ENCODE measurements around the gene MUL1. TPM values are rescaled to one million over a fixed set of nuclear protein-coding genes. Genes with fewer than 3 reads are reported as not detected.
A peak's percentile ranks its signal among the peaks of the same experiment; 100 is the strongest.
"Not testable (repeated sequence)": the region's sequence is repeated elsewhere in the genome, so short reads cannot be mapped to it uniquely, and the experiment has no call there.

Gene MUL1
- total RNA-seq, 4 donors from 2014 or later, result 26.5 to 52.0 (median 43.8) TPM

DNA sequence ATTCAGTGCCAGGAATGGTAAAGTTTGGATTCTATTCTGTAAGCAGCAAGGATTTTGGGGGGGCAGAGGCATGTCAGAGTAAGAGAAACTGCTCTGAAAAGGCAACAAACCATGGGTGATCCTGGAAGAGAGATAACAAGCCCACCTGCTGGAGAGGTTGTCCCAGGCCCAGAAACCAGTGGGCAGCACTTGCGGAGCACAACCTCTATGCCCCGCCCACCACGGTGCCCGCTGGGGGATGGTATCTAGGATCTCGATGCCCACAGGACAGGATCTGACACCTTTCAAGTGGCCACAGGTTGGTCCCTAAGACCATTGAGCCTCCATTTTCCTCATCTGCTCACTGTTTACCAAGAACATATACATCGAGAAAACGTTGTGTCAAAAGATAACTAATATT is 20.3 kb upstream of the MUL1 start:
- TF ChIP-seq EP300 (IDR thresholded peaks at IDR 0.05) (no peak), POLR2A (IDR thresholded peaks at IDR 0.05) (no peak), POLR2AphosphoS5 (IDR thresholded peaks at IDR 0.05) (no peak)
- TF ChIP-seq, protein P1, sequence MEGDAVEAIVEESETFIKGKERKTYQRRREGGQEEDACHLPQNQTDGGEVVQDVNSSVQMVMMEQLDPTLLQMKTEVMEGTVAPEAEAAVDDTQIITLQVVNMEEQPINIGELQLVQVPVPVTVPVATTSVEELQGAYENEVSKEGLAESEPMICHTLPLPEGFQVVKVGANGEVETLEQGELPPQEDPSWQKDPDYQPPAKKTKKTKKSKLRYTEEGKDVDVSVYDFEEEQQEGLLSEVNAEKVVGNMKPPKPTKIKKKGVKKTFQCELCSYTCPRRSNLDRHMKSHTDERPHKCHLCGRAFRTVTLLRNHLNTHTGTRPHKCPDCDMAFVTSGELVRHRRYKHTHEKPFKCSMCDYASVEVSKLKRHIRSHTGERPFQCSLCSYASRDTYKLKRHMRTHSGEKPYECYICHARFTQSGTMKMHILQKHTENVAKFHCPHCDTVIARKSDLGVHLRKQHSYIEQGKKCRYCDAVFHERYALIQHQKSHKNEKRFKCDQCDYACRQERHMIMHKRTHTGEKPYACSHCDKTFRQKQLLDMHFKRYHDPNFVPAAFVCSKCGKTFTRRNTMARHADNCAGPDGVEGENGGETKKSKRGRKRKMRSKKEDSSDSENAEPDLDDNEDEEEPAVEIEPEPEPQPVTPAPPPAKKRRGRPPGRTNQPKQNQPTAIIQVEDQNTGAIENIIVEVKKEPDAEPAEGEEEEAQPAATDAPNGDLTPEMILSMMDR (IDR thresholded peaks at IDR 0.05), result no peak
- Histone ChIP-seq H3K27ac (no peak overlapping the region), H3K9me3 (no peaks in the 10 kb centered on the region), H3K4me1 (no peaks in the 10 kb centered on the region), H3K36me3 (no peaks in the 10 kb centered on the region), H3K4me3 (no peak overlapping the region), H3K27me3 (peaks cover 68% of the 10 kb centered on the region)
- 49 to 66% methylated on average over 6 to 7 of the region's 7 CpGs for WGBS, 2 donors (ENCODE audit: low coverage in 1 of 2)
- no peak for ATAC-seq

DNA sequence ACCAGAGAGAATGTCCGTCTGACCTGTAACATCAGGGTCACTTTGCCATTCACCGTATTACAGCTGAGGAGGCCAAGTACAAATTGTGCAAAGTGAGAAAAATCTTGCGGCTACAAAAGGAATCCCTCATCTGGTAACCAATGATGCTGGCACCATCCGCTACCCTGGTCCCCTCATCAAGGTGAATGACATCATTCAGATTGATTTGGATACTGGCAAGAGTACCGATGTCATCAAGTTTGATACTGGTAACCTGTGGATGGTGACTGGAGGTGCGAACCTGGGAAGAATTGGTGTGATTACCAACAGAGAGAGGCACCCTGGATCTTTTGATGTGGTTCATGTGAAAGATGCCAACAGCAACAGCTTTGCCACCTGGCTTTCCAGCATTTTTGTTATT is 18.3 kb upstream of the MUL1 start:
- TF ChIP-seq POLR2A (IDR thresholded peaks at IDR 0.05) (no peak), POLR2AphosphoS5 (IDR thresholded peaks at IDR 0.05) (no peak), EP300 (IDR thresholded peaks at IDR 0.05) (no peak)
- TF ChIP-seq, protein P1 (IDR thresholded peaks at IDR 0.05), result no peak
- Histone ChIP-seq H3K4me3 (no peak overlapping the region), H3K36me3 (no peaks in the 10 kb centered on the region), H3K27me3 (peaks cover 55% of the 10 kb centered on the region), H3K4me1 (peaks cover 0 to 8% (median 0%) of the 10 kb centered on the region in 3 donors), H3K9me3 (no peaks in the 10 kb centered on the region), H3K27ac (no peak overlapping the region)
- 75% methylated on average over 3 of the region's 6 CpGs; no CpG with 5 or more reads in 1 of the 2 donors for WGBS, 2 donors (ENCODE audit: low coverage in 1 of 2)
- ATAC-seq, result no peak

DNA sequence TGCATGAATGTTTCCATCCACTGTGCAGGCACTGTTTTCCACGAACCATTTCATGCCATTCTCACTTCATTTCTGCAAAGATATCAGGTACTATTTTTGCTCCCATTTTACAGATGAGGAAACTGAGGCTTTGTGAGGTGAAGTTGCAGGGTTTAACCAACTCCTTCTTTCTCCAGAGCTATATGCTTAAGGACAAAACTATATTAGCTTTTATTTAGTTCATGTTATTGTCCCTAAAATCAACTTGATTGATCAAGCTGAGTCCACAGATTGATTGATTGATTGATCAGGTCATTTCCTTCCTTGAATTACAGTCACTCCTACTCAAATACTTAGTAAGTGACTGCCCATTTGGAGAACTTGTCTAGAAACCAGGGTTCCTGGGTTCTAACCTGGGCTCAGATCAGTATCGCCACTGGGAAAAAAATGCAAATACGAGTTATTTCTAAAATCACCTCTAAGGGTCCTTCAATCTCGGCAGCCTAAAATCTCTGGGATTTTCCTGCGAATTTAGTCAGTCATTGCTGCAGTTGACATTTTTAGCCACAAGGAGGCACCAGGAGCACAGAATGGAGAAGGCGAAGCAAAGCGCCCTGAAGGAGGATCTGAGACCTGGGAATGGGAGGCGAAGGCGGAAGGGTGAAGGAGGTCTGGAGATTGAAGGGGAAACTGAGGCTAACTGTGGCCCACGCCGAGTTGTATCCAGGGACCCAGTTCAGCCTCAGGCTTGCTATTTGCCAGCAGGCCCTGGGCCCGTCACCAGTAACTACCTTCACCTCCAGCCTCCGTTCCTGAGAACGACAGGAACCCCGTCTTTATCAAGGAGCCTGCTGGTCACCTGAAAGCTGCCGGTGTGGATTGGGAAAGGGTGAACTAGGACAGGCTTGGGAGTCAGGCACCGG is 14.3 kb upstream of the MUL1 start:
- peaks cover 35% of the 10 kb centered on the region for H3K27me3 ChIP-seq
- H3K36me3 ChIP-seq, result no peaks in the 10 kb centered on the region
- 7 to 9% methylated on average over 10 to 11 of the region's 17 CpGs for WGBS, 2 donors (ENCODE audit: low coverage in 1 of 2)
- peaks cover 0 to 8% (median 0%) of the 10 kb centered on the region in 3 donors for H3K4me1 ChIP-seq
- H3K27ac ChIP-seq, result no peak overlapping the region
- peak; percentile 87 for ATAC-seq
- H3K4me3 ChIP-seq, result peak overlapping the region in 1 of 2 donors; percentile 8
- H3K9me3 ChIP-seq, result no peaks in the 10 kb centered on the region
- TF ChIP-seq, protein P1 (IDR thresholded peaks at IDR 0.05), result peak; percentile 84 to 94 (median 91)
- TF ChIP-seq POLR2A (IDR thresholded peaks at IDR 0.05) (no peak), POLR2AphosphoS5 (IDR thresholded peaks at IDR 0.05) (no peak), EP300 (IDR thresholded peaks at IDR 0.05) (no peak)

DNA sequence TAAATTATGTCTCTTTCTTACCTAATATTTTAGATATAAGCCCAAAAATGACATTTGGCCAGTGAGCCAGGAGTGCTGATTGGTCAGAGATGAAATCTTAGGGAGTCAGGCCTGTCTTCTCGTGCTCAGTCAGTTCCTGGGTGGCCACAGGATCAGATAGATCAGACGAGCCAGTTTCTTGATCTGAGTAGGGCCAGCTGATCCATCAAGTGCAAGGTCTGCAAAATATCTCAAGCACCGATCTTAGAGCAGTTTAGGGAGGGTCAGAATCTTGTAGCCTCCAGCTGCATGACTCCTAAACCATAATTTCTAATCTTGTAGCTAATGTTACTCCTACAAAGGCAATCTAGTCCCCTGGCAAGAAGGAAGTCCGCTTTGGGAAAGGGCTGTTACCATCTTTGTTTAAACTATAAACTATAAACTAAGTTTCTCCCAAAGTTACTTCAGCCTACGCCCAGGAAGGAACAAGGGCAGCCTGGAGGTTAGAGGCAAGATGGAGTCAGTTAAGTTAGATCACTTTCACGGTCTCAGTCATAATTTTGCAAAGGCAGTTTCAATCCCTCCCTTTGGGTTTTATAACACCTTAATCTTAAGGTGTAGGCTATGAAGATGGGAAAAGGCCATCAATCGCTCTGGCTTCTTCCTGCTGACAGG is 11.8 kb upstream of the MUL1 start:
- H3K4me3 ChIP-seq, H3K9me3 ChIP-seq, H3K36me3 ChIP-seq, H3K4me1 ChIP-seq, ATAC-seq, H3K27ac ChIP-seq: not testable (repeated sequence)
- H3K27me3 ChIP-seq, result peaks cover 27% of the 10 kb centered on the region
- 28 to 37% methylated on average over 7 of the region's 7 CpGs for WGBS, 2 donors (ENCODE audit: low coverage in 1 of 2)

DNA sequence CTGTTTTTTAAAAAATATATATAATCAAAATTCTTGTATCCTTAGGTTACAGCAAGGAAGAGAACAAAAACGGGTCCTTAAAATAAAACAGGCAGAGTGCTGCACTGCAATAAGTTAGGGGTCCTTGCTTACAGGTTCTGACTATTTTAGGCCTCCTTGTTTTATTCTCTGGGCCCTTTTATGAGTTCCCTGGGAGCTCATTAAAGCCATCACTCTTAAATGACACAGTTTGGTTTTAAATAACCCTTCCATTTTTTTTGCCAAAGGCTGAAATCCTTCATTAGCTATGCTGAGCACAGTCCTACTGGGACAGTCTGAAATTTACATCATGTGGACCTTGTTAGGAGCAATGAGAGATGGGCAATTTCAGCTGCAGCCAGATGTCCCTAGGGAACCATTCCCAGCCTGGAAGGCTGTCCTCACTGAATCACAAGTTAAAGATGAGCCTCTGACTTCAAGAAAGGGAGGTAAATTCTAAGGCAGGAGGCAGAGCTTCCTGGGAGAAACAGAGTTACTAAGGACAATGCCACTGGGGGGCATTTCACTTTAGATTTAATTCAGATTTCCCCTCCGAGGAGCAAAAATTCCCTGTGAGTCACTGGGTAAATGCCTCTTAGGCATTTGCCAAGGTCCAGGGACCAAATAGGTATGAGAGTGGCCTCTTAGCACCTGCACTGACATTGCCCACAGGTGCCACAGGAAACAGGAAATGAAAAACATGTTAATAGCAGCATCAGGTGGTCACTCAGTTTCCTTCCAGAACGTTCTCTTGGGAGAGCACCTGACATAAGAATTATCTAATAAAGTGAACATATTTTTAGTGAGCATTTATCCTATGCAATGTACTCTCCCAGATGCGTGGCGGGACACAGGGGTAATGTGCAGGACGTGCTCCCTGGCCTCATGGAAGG is 3.8 kb upstream of the MUL1 start:
- H3K36me3 ChIP-seq, result no peaks in the 10 kb centered on the region
- H3K4me3 ChIP-seq, result no peak overlapping the region
- no peak overlapping the region for H3K27ac ChIP-seq
- WGBS, 2 donors (ENCODE audit: low coverage in 1 of 2), result 49 to 54% methylated on average over 5 to 6 of the region's 6 CpGs
- TF ChIP-seq EP300 (IDR thresholded peaks at IDR 0.05) (no peak), POLR2AphosphoS5 (IDR thresholded peaks at IDR 0.05) (no peak), POLR2A (IDR thresholded peaks at IDR 0.05) (no peak)
- TF ChIP-seq, protein P1 (IDR thresholded peaks at IDR 0.05), result no peak
- no peaks in the 10 kb centered on the region for H3K9me3 ChIP-seq
- ATAC-seq, result no peak
- peaks cover 0 to 14% (median 6%) of the 10 kb centered on the region in 3 donors for H3K4me1 ChIP-seq
- H3K27me3 ChIP-seq, result peaks cover 38% of the 10 kb centered on the region
